ENCODE results near the gene GFM1. TPM values are rescaled to one million over a fixed set of nuclear protein-coding genes. Genes with fewer than 3 reads are reported as not detected.

The GFM1 gene
- total RNA-seq, 3 donors from 2014 or later (not counting 1 experiment from before 2014, with no cell fraction given), result 38.4 to 55.5 (median 50.4) TPM

- Histone ChIP-seq H3K36me3 (ENCODE audit: control insufficient read depth, insufficient read depth, low read length) (peaks cover 51% of the 10 kb centered on the region), H3K4me3 (ENCODE audit: low read length) (no peak overlapping the region), H3K27me3 (ENCODE audit: control insufficient read depth, insufficient read depth, low read length) (no peaks in the 10 kb centered on the region), H3K27ac (ENCODE audit: low read length) (no peak overlapping the region), H3K4me1 (ENCODE audit: control insufficient read depth, insufficient read depth, low read length) (no peaks in the 10 kb centered on the region), H3K9me3 (ENCODE audit: control insufficient read depth, insufficient read depth, low read length) (no peaks in the 10 kb centered on the region)
- H3K9me3 Mint-ChIP-seq, result no peaks in the 10 kb centered on the region
- ATAC-seq, result no peak
- WGBS (ENCODE audit: insufficient coverage), result 79% methylated on average over 4 of the region's 4 CpGs
- H3K4me1 Mint-ChIP-seq, result peaks cover 22 to 26% of the 10 kb centered on the region in 2 donors
- H3K4me3 Mint-ChIP-seq, result no peak overlapping the region
- no peak for TF ChIP-seq CTCF (IDR thresholded peaks at IDR 0.05)
- no peaks in the 10 kb centered on the region for H3K27me3 Mint-ChIP-seq (ENCODE audit: low read depth in 2 of 2)
- no peak for DNase-seq
- peaks cover 3% of the 10 kb centered on the region for H3K36me3 Mint-ChIP-seq
- intact Hi-C loops (cut with micrococcal nuclease), result loop anchor here (10.0 kb wide), 1 partner anchor 1975 kb away; the partner anchor contains the start of gene TIPARP
- no peak overlapping the region for H3K27ac Mint-ChIP-seq
These were observed 5.5 kb downstream of the GFM1 start for GRCh38 chr3:158649791-158650190.

GRCh38 chr3:158651192-158651591, 6.9 kb downstream of the GFM1 start:
- Mint-ChIP-seq H3K9me3 (no peaks in the 10 kb centered on the region), H3K27ac (no peak overlapping the region), H3K36me3 (peaks cover 6% of the 10 kb centered on the region), H3K4me3 (no peak overlapping the region), H3K27me3 (ENCODE audit: low read depth in 2 of 2) (no peaks in the 10 kb centered on the region), H3K4me1 (peaks cover 10 to 12% of the 10 kb centered on the region in 2 donors)
- no peak for TF ChIP-seq CTCF (IDR thresholded peaks at IDR 0.05)
- no peak for DNase-seq
- Histone ChIP-seq H3K4me3 (ENCODE audit: low read length) (no peak overlapping the region), H3K9me3 (ENCODE audit: control insufficient read depth, insufficient read depth, low read length) (no peaks in the 10 kb centered on the region), H3K36me3 (ENCODE audit: control insufficient read depth, insufficient read depth, low read length) (peaks cover 59% of the 10 kb centered on the region), H3K27ac (ENCODE audit: low read length) (no peak overlapping the region), H3K4me1 (ENCODE audit: control insufficient read depth, insufficient read depth, low read length) (no peaks in the 10 kb centered on the region), H3K27me3 (ENCODE audit: control insufficient read depth, insufficient read depth, low read length) (no peaks in the 10 kb centered on the region)
- 100% methylated on average over 1 of the region's 2 CpGs for WGBS (ENCODE audit: insufficient coverage)
- ATAC-seq, result no peak
- intact Hi-C loops (cut with micrococcal nuclease), result no loop called here

GRCh38 chr3:158652463-158652862, 8.1 kb downstream of the GFM1 start:
- Mint-ChIP-seq H3K27me3 (ENCODE audit: low read depth in 2 of 2) (no peaks in the 10 kb centered on the region), H3K9me3 (no peaks in the 10 kb centered on the region), H3K4me1 (peaks cover 4 to 6% of the 10 kb centered on the region in 2 donors), H3K36me3 (peaks cover 6% of the 10 kb centered on the region), H3K4me3 (no peak overlapping the region), H3K27ac (no peak overlapping the region)
- intact Hi-C loops (cut with micrococcal nuclease), result no loop called here
- Histone ChIP-seq H3K36me3 (ENCODE audit: control insufficient read depth, insufficient read depth, low read length) (peaks cover 56% of the 10 kb centered on the region), H3K9me3 (ENCODE audit: control insufficient read depth, insufficient read depth, low read length) (no peaks in the 10 kb centered on the region), H3K4me1 (ENCODE audit: control insufficient read depth, insufficient read depth, low read length) (no peaks in the 10 kb centered on the region), H3K27ac (ENCODE audit: low read length) (no peak overlapping the region), H3K4me3 (ENCODE audit: low read length) (no peak overlapping the region), H3K27me3 (ENCODE audit: control insufficient read depth, insufficient read depth, low read length) (no peaks in the 10 kb centered on the region)
- DNase-seq (no peak), ATAC-seq (no peak)
- 88% methylated on average over 1 of the region's 3 CpGs for WGBS (ENCODE audit: insufficient coverage)
- no peak for TF ChIP-seq CTCF (IDR thresholded peaks at IDR 0.05)

GRCh38 chr3:158658889-158659288, 14.6 kb downstream of the GFM1 start:
- no peaks in the 10 kb centered on the region for H3K4me1 ChIP-seq (ENCODE audit: control insufficient read depth, insufficient read depth, low read length)
- no peaks in the 10 kb centered on the region for H3K27me3 ChIP-seq (ENCODE audit: control insufficient read depth, insufficient read depth, low read length)
- H3K36me3 ChIP-seq (ENCODE audit: control insufficient read depth, insufficient read depth, low read length), result peaks cover 61% of the 10 kb centered on the region
- no peaks in the 10 kb centered on the region for H3K9me3 ChIP-seq (ENCODE audit: control insufficient read depth, insufficient read depth, low read length)
- Mint-ChIP-seq H3K9me3 (no peaks in the 10 kb centered on the region), H3K27me3 (ENCODE audit: low read depth in 2 of 2) (no peaks in the 10 kb centered on the region), H3K4me3 (no peak overlapping the region), H3K4me1 (peaks cover 0 to 5% of the 10 kb centered on the region in 2 donors), H3K27ac (no peak overlapping the region), H3K36me3 (peaks cover 6% of the 10 kb centered on the region)
- H3K4me3 ChIP-seq (ENCODE audit: low read length), result no peak overlapping the region
- ATAC-seq (no peak), DNase-seq (no peak)
- 81% methylated on average over 6 of the region's 7 CpGs for WGBS (ENCODE audit: insufficient coverage)
- H3K27ac ChIP-seq (ENCODE audit: low read length), result no peak overlapping the region
- intact Hi-C loops (cut with micrococcal nuclease), result loop anchor here (1.0 kb wide), 1 partner anchor 132 kb away; no protein-coding TSS in a partner anchor
- no peak for TF ChIP-seq CTCF (IDR thresholded peaks at IDR 0.05)
